Inferior parietal cortex (tissue), 1 donor: ENCODE measurements around the gene NDUFB6.
A peak's percentile ranks its signal among the peaks of the same experiment; 100 is the strongest.
"Not testable (repeated sequence)": the region's sequence is repeated elsewhere in the genome, so short reads cannot be mapped to it uniquely, and the experiment has no call there.

Experiments
- DNase-seq: peaks from one replicate; pipeline ENCODE4 v3.0.0-alpha.2; 2016; ENCODE audit errors: extremely low spot score

Gene NDUFB6

DNA sequence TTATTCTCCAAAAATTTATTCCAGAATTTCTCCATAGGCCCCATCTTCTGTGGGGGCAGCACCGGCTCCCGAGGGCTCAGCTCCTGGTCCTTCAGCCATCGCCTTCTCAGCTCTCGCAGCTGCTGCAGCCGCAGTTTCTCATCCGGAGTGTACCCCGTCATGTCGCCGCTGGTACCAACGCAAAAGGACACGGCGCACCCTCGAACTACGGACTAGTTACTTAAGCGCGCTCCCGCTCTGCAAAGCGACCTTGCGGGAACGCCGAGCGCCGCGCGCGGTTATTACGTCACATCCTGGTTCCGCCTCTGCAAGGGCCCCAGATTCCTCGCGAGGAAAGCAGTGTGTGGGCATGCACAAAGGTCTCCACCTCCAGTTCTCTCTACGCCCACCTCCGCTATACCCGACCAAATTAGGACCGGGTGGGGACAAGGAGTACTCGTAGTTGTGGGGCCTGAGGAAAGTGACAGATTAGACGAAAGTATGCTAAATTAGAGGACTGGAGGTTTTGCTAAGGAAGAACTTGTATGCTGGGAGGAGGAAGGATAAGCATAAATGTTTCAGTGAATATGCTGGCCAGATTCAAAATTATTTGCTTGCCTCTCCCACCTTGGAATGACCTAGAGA is at the start of gene NDUFB6:
Gene NDUFB6 (minus strand): TSS at position 260 of the 624 bp plus-strand sequence. CDS start 99 bp downstream, at position 161.
- peak; percentile 96 for DNase-seq

- DNase-seq: no peak
Measured at GRCh38 chr9:32618261-32618660, 45.3 kb upstream of the NDUFB6 start.

- DNase-seq: no peak
Measured at GRCh38 chr9:32606811-32607210, 33.9 kb upstream of the NDUFB6 start.

DNA sequence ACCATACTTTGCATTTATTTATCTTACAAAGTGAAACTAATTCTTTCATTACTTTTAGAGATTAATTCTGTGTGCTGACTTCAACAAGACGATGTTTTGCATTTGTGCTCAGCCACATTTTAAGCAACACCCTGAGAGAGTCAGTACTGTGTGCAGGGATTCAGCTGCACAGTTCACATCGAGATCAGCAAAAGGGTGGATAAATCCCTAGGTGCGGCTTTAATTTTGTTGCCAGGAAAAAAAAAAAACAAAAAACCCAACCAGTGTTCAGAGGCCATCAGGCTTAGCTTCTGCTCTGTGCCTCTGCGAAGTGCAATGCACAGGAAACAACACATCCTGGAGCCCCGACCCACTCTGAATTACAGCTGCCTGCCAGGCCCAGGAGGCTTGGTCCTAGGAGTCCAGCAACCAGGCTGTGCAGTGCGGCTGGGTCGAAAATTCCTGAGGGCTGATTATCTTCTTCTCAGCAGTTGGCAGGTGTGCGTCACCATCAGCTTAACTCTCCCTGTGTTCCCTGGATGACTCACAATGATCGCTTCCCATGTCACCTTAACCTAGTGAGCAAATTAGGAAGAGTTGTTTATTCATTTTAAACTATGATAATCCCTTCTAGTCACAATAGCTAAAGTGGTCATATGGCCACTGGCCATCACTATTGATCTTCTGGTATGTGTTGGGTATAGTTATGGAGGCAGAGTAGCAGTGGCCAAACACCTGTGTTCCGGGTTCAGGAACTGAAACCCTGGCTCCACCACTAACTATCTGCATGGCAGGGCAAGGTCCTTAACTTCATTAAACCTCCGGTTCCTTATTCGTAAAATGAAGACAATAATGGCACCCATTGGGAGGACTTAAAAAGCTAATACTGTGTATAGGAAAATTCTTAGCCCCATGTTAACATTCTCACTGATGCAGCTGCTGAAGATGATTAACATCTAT is 31.2 kb upstream of the NDUFB6 start:
- DNase-seq: no peak

- not testable (repeated sequence) for DNase-seq
Measured at GRCh38 chr9:32599021-32599420, 26.1 kb upstream of the NDUFB6 start.

- DNase-seq: no peak
Measured at GRCh38 chr9:32596936-32597335, 24.0 kb upstream of the NDUFB6 start.

GRCh38 chr9:32596096-32596865 is 23.3 kb upstream of the NDUFB6 start:
- no peak for DNase-seq

GRCh38 chr9:32590898-32591297 is 17.9 kb upstream of the NDUFB6 start:
- no peak for DNase-seq

DNA sequence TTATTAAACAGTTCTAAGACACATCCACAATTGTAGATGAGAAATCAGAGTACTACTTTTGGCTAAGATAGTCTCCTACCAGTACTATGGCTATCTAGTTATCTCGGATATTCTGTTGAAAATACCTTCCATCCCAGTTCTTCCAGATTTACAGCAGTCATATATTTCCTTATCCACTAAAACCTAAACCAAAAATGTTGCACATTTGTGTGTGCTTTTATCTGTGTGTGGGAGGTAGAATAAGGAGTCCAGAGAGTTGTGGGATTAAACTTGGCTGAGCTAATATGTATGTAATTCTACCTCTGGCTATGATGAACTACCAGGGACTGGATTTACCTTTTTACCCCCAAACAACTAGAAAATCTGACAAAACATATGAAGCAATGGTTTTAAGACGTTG is 17.5 kb upstream of the NDUFB6 start:
- no peak for DNase-seq

- peak; percentile 69 for DNase-seq
Measured at GRCh38 chr9:32589083-32589723, 16.2 kb upstream of the NDUFB6 start.

GRCh38 chr9:32587901-32588300 is 14.9 kb upstream of the NDUFB6 start:
- no peak for DNase-seq

- no peak for DNase-seq
Measured at GRCh38 chr9:32584784-32585183, 11.8 kb upstream of the NDUFB6 start.

DNA sequence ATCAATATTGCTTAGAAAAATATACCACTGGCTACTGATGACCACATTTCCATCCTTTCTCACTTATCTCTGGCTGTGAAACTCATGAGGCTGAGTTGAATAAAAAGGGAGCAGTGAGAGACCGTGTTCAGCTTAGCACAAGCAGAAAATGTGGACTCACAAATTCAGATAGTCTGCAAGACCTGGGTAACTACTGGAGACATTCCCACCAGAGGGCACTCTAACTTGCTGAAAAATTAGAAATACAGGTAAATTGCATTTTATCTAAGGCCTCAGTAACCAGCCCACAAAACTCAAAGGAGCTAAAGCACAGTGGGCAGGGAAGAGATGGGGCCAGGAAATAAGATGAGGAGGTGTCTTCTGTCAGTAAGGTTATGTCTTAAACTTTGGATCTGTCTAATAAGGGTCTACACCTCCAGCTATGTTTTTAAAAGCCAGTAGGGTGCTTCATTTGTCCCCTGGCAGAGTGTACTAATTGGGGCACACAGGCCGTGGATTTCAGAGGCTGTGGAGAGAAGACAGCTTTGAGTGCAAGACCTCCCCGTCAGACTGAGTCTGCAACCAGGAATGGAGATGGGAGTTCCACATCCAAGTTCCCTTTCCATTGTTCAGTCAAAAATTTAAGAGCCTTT is 8.7 kb upstream of the NDUFB6 start:
- peak; percentile 69 for DNase-seq

- DNase-seq: no peak
Measured at GRCh38 chr9:32580631-32581300, 7.8 kb upstream of the NDUFB6 start.

GRCh38 chr9:32579706-32580331 is 6.9 kb upstream of the NDUFB6 start:
- DNase-seq: peak; percentile 86

GRCh38 chr9:32578976-32579375 is 6.0 kb upstream of the NDUFB6 start:
- DNase-seq: no peak

DNA sequence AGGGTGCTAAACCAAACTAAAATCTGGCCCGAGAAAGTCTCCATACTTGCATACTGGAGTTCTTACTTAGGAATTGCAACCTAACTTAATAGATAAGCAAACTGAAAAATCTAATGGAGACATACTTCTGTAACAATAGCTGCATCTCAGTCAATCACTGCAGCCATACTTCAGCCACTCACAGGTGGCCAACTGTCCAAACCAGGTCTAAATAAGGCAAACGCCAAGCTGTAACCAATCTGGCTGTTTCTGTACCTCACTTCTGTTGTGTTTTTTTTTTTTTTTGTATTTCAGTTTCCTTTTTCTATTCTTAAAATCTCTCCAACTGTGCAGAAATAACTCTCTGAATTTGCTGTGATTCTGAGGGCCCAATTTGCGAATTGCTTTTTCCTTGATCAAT is 4.4 kb upstream of the NDUFB6 start:
- DNase-seq: no peak

- DNase-seq: no peak
Measured at GRCh38 chr9:32574858-32575257, 1.9 kb upstream of the NDUFB6 start.

DNA sequence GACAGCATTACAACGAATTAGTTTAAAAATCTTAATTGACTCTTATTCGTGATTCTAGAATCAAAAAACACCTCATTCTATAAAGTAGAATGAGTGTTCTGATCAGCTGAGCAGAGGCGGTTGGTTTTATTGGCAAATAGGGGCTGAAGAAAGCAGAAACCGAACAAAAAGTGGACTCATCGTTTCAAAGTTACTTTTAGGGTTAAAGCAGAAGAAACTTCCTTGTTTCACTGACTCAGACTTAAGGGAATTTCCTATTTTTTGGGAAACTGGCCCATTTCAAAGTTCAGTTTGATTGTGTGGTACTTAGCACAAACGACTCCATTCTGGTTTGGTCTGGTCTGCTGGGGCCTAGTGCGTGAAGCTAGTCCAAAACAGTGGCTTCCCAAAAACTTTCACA is 862 bp upstream of the NDUFB6 start:
- no peak for DNase-seq
